IPS-20b (cell line): ENCODE results near the gene MGAM2.

Experiments
- H3K27ac ChIP-seq: one replicate; pipeline ENCODE4 v1.5.1; 2013; ENCODE audit warnings: low read length
- H3K27me3 ChIP-seq: 2 replicates; pipeline ENCODE4 v1.6.1; 2013; ENCODE audit warnings: mild to moderate bottlenecking, low read length, inconsistent platforms; ENCODE audit not compliant: insufficient read depth
- H3K36me3 ChIP-seq: 2 replicates; pipeline ENCODE4 v1.6.1; 2013; ENCODE audit warnings: low read depth, mild to moderate bottlenecking, inconsistent platforms, low read length, moderate library complexity; ENCODE audit not compliant: insufficient read depth
- H3K4me1 ChIP-seq: 2 replicates; pipeline ENCODE4 v1.6.1; 2013; ENCODE audit warnings: mild to moderate bottlenecking, control low read depth, inconsistent platforms, low read length, moderate library complexity; ENCODE audit not compliant: insufficient read depth
- H3K4me3 ChIP-seq: 2 replicates; pipeline ENCODE4 v1.5.1; 2013; ENCODE audit warnings: mild to moderate bottlenecking, low read length, inconsistent platforms
- H3K9ac ChIP-seq: 2 replicates; pipeline ENCODE4 v1.6.1; 2013; ENCODE audit warnings: low read depth, mild to moderate bottlenecking, inconsistent platforms, low read length, moderate library complexity
- H3K9me3 ChIP-seq: 2 replicates; pipeline ENCODE4 v1.6.1; 2013; ENCODE audit warnings: mild to moderate bottlenecking, low read depth, low read length, inconsistent platforms; ENCODE audit not compliant: insufficient read depth

MGAM2 gene

GRCh38 chr7:142181211-142181610 lies 69.7 kb downstream of the MGAM2 start:
- no peaks in the 10 kb centered on the region for H3K36me3 ChIP-seq
- H3K27me3 ChIP-seq: no peaks in the 10 kb centered on the region
- no peak overlapping the region for H3K9ac ChIP-seq
- no peaks in the 10 kb centered on the region for H3K4me1 ChIP-seq
- no peak overlapping the region for H3K27ac ChIP-seq
- H3K9me3 ChIP-seq: no peaks in the 10 kb centered on the region
- H3K4me3 ChIP-seq: no peak overlapping the region

GRCh38 chr7:142181966-142182365 lies 70.4 kb downstream of the MGAM2 start:
- no peaks in the 10 kb centered on the region for H3K27me3 ChIP-seq
- H3K9ac ChIP-seq: no peak overlapping the region
- no peaks in the 10 kb centered on the region for H3K9me3 ChIP-seq
- H3K27ac ChIP-seq: no peak overlapping the region
- no peak overlapping the region for H3K4me3 ChIP-seq
- H3K36me3 ChIP-seq: no peaks in the 10 kb centered on the region
- no peaks in the 10 kb centered on the region for H3K4me1 ChIP-seq

DNA sequence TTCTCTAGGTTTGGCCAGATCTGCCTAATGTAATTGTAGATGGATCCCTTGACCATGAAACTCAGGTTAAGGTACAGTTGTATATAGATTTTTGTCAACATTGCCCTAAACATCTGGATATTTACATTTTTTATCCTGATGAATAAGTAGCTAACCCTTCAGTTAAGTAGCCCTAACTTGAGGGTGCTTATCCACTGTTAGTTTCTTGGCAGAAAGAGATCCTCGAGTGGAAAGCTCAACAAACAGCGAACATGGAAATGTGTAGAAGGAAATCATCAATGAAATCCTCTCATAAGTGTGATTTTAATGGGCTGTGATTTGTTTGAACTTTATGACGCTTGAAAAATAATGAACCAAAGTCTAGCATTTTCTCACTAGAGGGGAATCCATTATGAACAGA lies 73.6 kb downstream of the MGAM2 start:
- no peak overlapping the region for H3K9ac ChIP-seq
- H3K36me3 ChIP-seq: no peaks in the 10 kb centered on the region
- no peak overlapping the region for H3K27ac ChIP-seq
- H3K4me1 ChIP-seq: no peaks in the 10 kb centered on the region
- H3K9me3 ChIP-seq: no peaks in the 10 kb centered on the region
- H3K4me3 ChIP-seq: no peak overlapping the region
- no peaks in the 10 kb centered on the region for H3K27me3 ChIP-seq

GRCh38 chr7:142185801-142186200 lies 74.3 kb downstream of the MGAM2 start:
- Histone ChIP-seq H3K9me3 (no peaks in the 10 kb centered on the region), H3K4me1 (no peaks in the 10 kb centered on the region), H3K27me3 (no peaks in the 10 kb centered on the region), H3K4me3 (no peak overlapping the region), H3K27ac (no peak overlapping the region), H3K9ac (no peak overlapping the region), H3K36me3 (no peaks in the 10 kb centered on the region)

GRCh38 chr7:142188154-142188553 lies 76.6 kb downstream of the MGAM2 start:
- H3K9me3 ChIP-seq: no peaks in the 10 kb centered on the region
- no peaks in the 10 kb centered on the region; the same call in 1 of the 2 replicates for H3K27me3 ChIP-seq
- H3K36me3 ChIP-seq: no peaks in the 10 kb centered on the region
- no peak overlapping the region for H3K4me3 ChIP-seq
- H3K4me1 ChIP-seq: no peaks in the 10 kb centered on the region
- no peak overlapping the region for H3K9ac ChIP-seq
- no peak overlapping the region for H3K27ac ChIP-seq

DNA sequence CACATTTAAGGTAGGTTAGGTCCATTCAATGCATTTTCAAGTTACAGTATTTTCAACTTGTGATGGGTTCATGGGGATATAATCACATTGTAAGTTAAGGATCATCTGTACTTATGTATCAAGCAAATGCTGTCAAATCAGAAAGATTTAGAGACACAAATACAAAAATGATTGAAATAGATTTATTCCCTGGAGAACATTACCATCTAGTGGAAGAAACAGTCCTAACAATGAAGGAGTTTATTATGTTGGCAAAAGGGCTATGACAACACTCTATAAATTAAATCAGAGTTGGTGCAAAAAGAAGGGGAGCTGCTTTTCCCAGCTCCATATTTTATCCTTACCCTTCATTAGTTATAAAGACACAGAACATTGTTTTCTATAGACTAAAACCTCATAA lies 77.3 kb downstream of the MGAM2 start:
- H3K9ac ChIP-seq: no peak overlapping the region
- no peak overlapping the region for H3K27ac ChIP-seq
- no peaks in the 10 kb centered on the region for H3K4me1 ChIP-seq

GRCh38 chr7:142194201-142194600 lies 82.7 kb downstream of the MGAM2 start:
- Histone ChIP-seq H3K27me3 (no peaks in the 10 kb centered on the region; the same call in 1 of the 2 replicates), H3K9ac (no peak overlapping the region), H3K27ac (no peak overlapping the region), H3K36me3 (no peaks in the 10 kb centered on the region), H3K4me3 (no peak overlapping the region), H3K9me3 (no peaks in the 10 kb centered on the region), H3K4me1 (no peaks in the 10 kb centered on the region)

More for the DNA sequence above, 77.3 kb downstream of the MGAM2 start:
- H3K27me3 ChIP-seq: no peaks in the 10 kb centered on the region; the same call in 1 of the 2 replicates
- no peaks in the 10 kb centered on the region for H3K9me3 ChIP-seq
- H3K4me3 ChIP-seq: no peak overlapping the region
- no peaks in the 10 kb centered on the region for H3K36me3 ChIP-seq

- Histone ChIP-seq H3K27ac (no peak overlapping the region), H3K4me1 (no peaks in the 10 kb centered on the region), H3K4me3 (no peak overlapping the region), H3K9ac (no peak overlapping the region), H3K9me3 (no peaks in the 10 kb centered on the region), H3K27me3 (no peaks in the 10 kb centered on the region; the same call in 1 of the 2 replicates), H3K36me3 (no peaks in the 10 kb centered on the region)
These were observed 84.7 kb downstream of the MGAM2 start for GRCh38 chr7:142196066-142196840.

- Histone ChIP-seq H3K27ac (no peak overlapping the region), H3K4me1 (no peaks in the 10 kb centered on the region), H3K9me3 (no peaks in the 10 kb centered on the region), H3K36me3 (no peaks in the 10 kb centered on the region), H3K9ac (no peak overlapping the region), H3K27me3 (no peaks in the 10 kb centered on the region), H3K4me3 (no peak overlapping the region)
These were observed 88.7 kb downstream of the MGAM2 start for GRCh38 chr7:142200206-142200605.

DNA sequence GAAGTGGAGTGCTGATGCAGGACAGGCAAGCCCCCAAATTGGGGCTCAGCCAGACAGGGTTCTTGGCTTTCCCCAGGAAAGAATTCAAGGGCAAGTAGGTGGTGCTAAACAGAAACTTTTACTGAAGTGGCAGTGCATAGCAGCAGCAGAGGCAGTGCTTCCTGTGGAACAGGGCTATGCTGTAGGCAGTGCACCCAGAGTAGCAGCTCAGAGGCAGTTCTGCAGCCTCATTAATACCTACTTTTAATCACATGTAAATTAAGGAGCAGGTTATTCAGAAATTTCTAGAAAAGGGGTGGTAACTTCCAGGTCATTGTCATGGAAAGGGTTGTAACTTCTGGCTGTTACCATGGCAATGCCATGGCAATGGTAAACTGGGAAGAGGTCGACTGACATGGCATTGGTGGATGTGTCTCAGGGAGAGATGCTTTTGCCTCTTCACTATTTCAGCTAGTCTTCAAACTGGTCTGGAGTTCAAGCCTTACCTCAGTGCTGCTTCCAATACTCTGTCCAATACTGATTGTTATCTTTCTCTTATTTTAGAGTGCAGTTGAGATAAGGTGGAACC lies 117.1 kb downstream of the MGAM2 start:
- Histone ChIP-seq H3K9ac (no peak overlapping the region), H3K36me3 (no peaks in the 10 kb centered on the region), H3K27me3 (no peaks in the 10 kb centered on the region), H3K9me3 (peaks cover 3% of the 10 kb centered on the region; the same call in 1 of the 2 replicates), H3K4me3 (no peak overlapping the region), H3K27ac (no peak overlapping the region), H3K4me1 (no peaks in the 10 kb centered on the region)

- H3K27me3 ChIP-seq: no peaks in the 10 kb centered on the region
These were observed 120.2 kb downstream of the MGAM2 start for GRCh38 chr7:142231716-142232115.

GRCh38 chr7:142240546-142240945 lies 129.0 kb downstream of the MGAM2 start:
- H3K36me3 ChIP-seq: no peaks in the 10 kb centered on the region
- no peak overlapping the region for H3K27ac ChIP-seq
- no peaks in the 10 kb centered on the region for H3K27me3 ChIP-seq
- no peak overlapping the region for H3K9ac ChIP-seq
- H3K4me3 ChIP-seq: no peak overlapping the region
- H3K9me3 ChIP-seq: no peaks in the 10 kb centered on the region
- no peaks in the 10 kb centered on the region for H3K4me1 ChIP-seq

More at GRCh38 chr7:142231716-142232115, 120.2 kb downstream of the MGAM2 start:
- peaks cover 3% of the 10 kb centered on the region; the same call in 1 of the 2 replicates for H3K9me3 ChIP-seq
- no peak overlapping the region for H3K9ac ChIP-seq
- H3K4me1 ChIP-seq: no peaks in the 10 kb centered on the region
- H3K4me3 ChIP-seq: no peak overlapping the region
- no peaks in the 10 kb centered on the region for H3K36me3 ChIP-seq
- H3K27ac ChIP-seq: no peak overlapping the region
